GM19463 (cell line): Measurements from ENCODE around the gene ARID3A.
A peak's percentile ranks its signal among the peaks of the same experiment; 100 is the strongest.

Experiments
- ATAC-seq: cut with Tn5 transposase; IDR thresholded peaks from one replicate; pipeline ENCODE4 v1.9.1; 2021; ENCODE audit warnings: mild to moderate bottlenecking, moderate library complexity; ENCODE audit not compliant: unreplicated experiment

Gene ARID3A

GRCh38 chr19:911197-912033, 14.4 kb upstream of the ARID3A start:
- ATAC-seq = no peak

GRCh38 chr19:912181-913079, 13.4 kb upstream of the ARID3A start:
- ATAC-seq = no peak

GRCh38 chr19:913080-913748, 12.6 kb upstream of the ARID3A start, which contains the start of gene R3HDM4:
Gene R3HDM4 (minus strand): TSS chr19:913219. CDS start chr19:913157, 62 bp downstream.
- ATAC-seq = peak; percentile 52

- ATAC-seq = no peak
Observed at GRCh38 chr19:916645-917322, 9.1 kb upstream of the ARID3A start.

GRCh38 chr19:917323-918151, 8.3 kb upstream of the ARID3A start, which contains the start of gene KISS1R:
Gene KISS1R (plus strand): TSS chr19:917333. CDS start chr19:917503, 170 bp downstream.
- ATAC-seq = no peak

GRCh38 chr19:918152-918437, 7.7 kb upstream of the ARID3A start:
- no peak for ATAC-seq

- no peak for ATAC-seq
Observed at GRCh38 chr19:918481-919198, 7.2 kb upstream of the ARID3A start.

- ATAC-seq = no peak
Observed at GRCh38 chr19:919199-920050, 6.4 kb upstream of the ARID3A start.

- ATAC-seq = no peak
Observed at GRCh38 chr19:920051-920864, 5.6 kb upstream of the ARID3A start.

GRCh38 chr19:924553-925086, 1.2 kb upstream of the ARID3A start:
- ATAC-seq = no peak

GRCh38 chr19:925087-925525, 729 bp upstream of the ARID3A start:
- ATAC-seq = peak; percentile 45

GRCh38 chr19:926323-926588, 421 bp downstream of the ARID3A start:
- ATAC-seq = no peak

GRCh38 chr19:926589-927350, 935 bp downstream of the ARID3A start:
- ATAC-seq = no peak

GRCh38 chr19:927351-927779, 1.5 kb downstream of the ARID3A start:
- no peak for ATAC-seq

GRCh38 chr19:927780-928401, 2.1 kb downstream of the ARID3A start:
- ATAC-seq = no peak
